NCI-H1092 treated with DMSO at 0.1 percent for 48 hours (cell line): ENCODE data around the gene CYP39A1.

Experiments
- DNase-seq: peaks from one replicate; lab custom pipeline; 2025; lab: John Stamatoyannopoulos, UW

CYP39A1 gene

GRCh38 chr6:46590765-46591164, 61.9 kb downstream of the CYP39A1 start:
- no peak for DNase-seq

- no peak for DNase-seq
Measured at GRCh38 chr6:46586906-46587305, 65.7 kb downstream of the CYP39A1 start.

DNA sequence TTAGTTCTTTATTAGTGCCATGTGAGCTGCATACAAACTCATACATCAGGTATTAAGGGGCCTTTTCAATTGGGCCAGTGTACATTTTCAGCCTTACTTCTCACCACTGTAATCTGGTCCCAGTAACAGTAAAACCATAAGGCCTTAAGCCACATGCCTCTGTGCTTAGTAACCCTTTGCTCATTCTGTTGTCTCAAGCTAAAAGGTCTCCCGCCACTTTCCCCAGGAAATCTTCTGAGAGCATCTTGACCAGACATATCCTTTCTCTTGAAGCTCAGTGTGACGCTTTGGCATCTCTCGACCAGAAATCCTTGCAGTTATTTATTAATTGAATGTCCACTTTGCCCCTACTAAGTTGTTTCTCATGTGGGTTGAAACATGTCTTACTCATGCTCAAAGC, 68.0 kb downstream of the CYP39A1 start:
- no peak for DNase-seq

- no peak for DNase-seq
Measured at GRCh38 chr6:46583721-46584120, 68.9 kb downstream of the CYP39A1 start.

DNA sequence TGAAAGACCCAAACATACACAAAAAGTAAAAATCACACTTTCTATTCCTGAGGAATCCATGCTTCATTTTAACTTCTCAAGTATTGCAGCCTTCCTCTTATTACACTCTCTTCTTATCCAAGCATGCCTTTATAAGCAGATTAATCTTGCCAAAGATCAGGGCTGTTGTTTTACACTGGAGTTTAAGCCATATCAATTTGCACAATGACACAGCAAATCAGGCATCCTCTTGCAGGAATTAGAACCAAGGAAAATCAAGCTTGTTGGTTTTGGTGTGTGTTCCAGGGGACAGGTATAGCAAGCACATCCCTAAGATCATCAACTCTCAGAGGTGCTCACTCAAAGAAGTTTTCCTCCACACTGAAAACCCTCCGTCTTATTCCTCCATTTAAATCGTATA, 69.5 kb downstream of the CYP39A1 start:
- no peak for DNase-seq

DNA sequence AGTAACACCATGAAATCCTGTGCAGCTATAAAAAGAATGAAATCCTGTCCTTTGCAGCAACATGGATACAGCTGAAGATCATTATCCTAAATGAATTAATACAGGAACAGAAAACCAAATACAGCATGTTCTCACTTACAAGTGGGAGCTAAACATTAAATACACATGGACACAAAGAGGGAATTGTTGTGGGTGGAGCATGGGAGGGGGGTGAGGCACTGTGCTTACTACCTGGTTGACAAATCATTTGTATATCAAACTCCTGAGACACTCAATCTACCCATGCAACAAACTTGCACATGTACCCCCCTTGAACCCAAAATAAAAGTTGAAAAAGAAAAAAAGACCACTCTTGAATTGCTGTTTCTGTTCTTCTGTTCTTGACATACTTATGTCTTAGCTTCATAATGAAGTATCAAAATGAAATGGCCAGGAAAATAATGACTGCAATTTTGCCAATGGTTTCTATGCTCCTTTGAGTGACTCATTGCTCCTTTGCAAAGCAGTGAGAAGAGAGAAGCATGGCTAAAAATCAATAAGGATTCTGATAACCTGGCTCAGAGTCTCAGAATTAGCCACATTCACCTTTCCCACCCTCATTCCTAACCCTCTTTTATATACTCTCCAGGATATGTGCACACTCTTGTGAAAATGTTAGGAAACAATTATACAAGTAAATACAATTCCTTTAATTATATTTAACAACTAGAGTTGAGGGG, 71.0 kb downstream of the CYP39A1 start:
- DNase-seq: no peak

DNA sequence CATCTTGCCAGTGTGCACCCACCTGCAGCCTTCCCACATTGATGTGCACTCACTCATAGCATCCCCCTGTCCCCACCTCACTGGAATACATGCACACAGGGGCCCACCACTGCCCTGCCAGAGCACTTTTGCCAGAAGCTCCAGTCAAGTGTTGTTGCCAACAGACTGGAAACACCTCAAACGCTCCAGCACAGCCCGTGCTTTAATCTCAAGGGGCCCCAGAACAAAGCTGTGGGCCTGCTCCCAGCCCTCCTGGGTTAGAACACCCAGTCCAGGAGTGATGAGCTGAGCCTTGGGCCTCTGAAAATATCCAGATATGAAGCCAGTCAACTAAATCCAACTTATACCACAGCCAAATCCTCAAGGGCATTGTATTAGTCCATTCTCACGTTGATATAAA, 77.1 kb downstream of the CYP39A1 start:
- DNase-seq: no peak

DNA sequence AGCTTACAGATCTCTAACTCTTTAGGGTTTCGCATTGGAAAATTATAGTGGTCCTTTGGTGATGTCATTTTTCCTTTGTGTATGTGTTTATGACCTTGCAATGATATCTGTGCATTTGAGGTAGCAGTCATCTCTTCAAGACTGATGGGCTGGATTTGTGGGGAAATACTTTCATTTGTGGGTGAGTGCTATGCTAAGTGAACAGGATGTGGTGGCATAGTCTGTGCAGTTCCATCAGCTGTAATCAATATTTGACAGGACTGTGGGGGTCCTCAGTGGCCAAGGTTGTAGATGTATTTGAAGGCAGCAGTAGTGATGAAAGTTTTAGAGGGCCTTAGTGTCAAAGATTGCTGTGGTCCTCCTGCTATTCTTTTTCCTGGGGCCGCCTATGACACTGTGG, 79.5 kb downstream of the CYP39A1 start:
- no peak for DNase-seq

- no peak for DNase-seq
Measured at GRCh38 chr6:46565531-46565930, 87.1 kb downstream of the CYP39A1 start.

DNA sequence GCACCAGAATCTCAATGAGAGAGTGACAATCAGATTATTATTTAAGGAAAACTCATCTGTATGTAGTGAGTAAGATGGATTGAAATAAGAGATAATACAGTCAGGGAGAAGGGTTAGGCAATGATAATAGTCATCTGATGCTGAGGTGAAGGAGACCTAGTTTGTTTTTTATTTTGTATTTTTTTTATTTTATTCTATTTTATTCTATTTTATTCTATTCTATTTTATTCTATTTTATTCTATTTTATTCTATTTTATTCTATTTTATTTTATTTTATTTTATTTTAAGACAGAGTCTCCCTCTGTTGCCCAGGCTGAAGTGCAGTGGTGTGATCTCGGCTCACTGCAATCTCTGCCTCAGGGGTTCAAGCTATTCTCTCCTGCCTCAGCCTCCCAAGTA, 88.7 kb downstream of the CYP39A1 start:
- no peak for DNase-seq

DNA sequence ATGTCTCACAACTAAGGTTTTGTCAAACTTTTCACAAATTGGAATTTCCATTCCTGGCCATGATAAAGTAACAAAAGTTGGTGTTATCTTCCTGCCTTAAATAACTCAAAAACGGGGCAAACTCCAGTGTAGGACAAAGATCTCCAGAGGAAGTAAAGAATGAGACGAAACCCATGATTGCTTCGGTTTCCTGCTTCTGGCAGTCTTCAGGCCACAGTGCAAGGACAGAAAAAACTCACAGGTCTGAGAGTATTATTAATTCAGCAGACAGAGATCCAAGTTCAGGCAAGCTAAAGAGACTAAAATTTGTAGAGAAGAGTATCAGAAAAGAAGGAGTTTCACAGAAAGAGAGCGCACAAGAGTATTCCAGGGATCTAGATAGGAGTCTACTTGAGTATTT, 96.6 kb downstream of the CYP39A1 start:
- DNase-seq: no peak

GRCh38 chr6:46555129-46555528, 97.5 kb downstream of the CYP39A1 start:
- no peak for DNase-seq

DNA sequence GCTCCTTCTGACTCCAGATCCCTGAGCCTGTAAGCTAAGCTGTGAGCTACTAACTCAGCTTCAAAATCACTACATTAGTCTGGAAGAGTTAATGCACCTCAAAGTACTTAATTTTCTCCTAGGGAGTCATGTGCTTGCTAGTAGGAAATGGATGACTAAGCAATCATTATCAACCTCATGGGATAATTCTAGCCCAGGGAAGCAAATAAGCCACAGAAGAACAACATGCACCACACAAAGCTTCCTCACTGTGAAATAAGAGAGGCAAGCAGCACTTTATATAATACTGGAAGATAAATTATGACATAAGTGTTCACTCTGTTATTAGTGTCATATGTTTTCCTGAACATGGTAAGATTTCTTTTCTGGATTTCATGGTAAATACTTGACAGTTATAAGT, 103.5 kb downstream of the CYP39A1 start:
- DNase-seq: no peak

GRCh38 chr6:46541556-46541955, 111.1 kb downstream of the CYP39A1 start:
- DNase-seq: no peak

- DNase-seq: no peak
Measured at GRCh38 chr6:46539866-46540265, 112.8 kb downstream of the CYP39A1 start.

DNA sequence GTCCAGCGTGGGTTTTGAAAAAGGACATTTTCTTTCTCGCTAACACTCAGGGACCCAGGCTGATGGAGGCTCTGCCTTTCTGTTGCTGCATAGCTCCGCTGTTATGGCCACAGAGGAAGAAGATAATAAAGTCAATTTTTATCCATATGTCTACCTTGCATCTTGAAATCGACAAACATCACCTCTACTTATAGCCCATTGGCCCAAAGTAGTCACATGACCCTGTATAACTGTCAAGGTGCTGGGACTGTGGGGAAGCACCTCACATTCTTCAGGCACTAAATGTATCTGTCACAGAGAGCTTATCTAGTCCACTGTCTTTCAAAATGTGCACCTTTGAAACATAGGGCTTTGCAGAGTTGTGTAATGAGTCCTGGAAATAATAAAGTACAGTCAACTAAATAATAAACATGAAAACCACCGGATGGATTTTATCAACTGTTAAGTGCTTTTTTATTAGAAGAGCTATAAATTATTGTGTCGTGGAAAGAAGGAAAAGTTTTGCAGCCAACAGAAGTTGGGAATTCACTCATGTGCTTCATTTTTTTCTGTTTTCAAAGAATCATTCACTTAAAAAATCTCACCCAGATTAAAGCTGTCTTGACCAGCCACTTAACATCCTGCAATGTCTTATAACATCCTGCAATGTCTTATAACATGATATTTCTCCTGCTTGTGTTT, 113.7 kb downstream of the CYP39A1 start:
- no peak for DNase-seq

DNA sequence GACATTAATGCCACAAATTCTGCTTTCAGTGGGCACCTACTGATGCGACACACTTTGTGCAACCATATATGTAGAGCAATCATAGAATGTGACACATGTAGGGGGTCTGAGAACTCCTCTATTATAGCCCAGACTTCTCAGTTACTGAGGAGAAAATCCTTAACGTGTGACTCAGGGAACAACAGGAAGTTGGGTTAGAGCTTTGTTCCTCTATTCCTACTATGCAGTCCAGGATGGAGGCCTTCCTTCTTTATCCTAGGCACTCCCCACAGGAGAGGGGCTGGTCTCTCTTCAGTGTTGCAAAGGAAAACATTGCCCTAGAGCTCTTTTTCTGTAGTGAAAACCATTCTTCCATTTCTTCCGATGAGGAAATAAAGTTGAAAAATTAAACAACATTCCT, 121.7 kb downstream of the CYP39A1 start:
- no peak for DNase-seq

GRCh38 chr6:46528961-46529750, 123.5 kb downstream of the CYP39A1 start:
- DNase-seq: no peak

GRCh38 chr6:46526607-46527006, 126.0 kb downstream of the CYP39A1 start:
- DNase-seq: no peak

- DNase-seq: no peak
Measured at GRCh38 chr6:46525583-46525982, 127.0 kb downstream of the CYP39A1 start.

DNA sequence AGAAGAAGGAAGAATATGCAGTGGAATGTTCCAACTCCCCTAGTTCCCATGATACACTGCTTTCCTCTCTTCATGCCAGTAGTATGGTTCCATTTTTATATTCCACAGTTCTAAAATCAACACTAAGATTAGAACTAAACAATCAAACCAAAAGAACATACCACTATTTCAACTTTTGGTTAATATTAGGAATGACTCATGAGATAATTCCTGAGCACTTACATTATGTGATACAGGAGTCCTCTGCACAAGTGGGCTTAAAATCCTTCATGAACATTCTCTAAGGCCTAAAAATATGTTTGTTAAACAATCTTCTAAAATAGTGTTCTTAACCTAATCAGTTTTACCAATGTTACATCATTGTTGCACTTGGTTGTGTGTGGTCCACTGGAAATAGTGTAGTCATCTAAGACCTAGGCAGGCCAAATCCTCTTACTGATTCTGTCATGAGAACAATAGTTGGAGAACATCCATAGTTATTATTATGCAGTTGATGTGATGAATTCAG, 131.1 kb downstream of the CYP39A1 start:
- no peak for DNase-seq

GRCh38 chr6:46517202-46517601, 135.4 kb downstream of the CYP39A1 start:
- DNase-seq: no peak

- no peak for DNase-seq
Measured at GRCh38 chr6:46513533-46513932, 139.1 kb downstream of the CYP39A1 start.
